Medulla oblongata (tissue), 1 donor: ENCODE data around the gene TTC9B.

Experiments used
- DNase-seq: peaks from one replicate; pipeline ENCODE4 v3.0.0-alpha.2; 2015; ENCODE audit errors: extremely low spot score

The TTC9B gene

GRCh38 chr19:40247735-40248262 lies 29.6 kb upstream of the TTC9B start:
- DNase-seq, result no peak

- no peak for DNase-seq
Observed at GRCh38 chr19:40247178-40247577, 29.0 kb upstream of the TTC9B start.

GRCh38 chr19:40246292-40247073 lies 28.3 kb upstream of the TTC9B start:
- DNase-seq, result no peak

GRCh38 chr19:40245506-40246128 lies 27.4 kb upstream of the TTC9B start:
- DNase-seq, result no peak

GRCh38 chr19:40244579-40245317 lies 26.6 kb upstream of the TTC9B start:
- DNase-seq, result no peak

GRCh38 chr19:40243181-40243580 lies 25.0 kb upstream of the TTC9B start:
- no peak for DNase-seq

GRCh38 chr19:40242480-40242879 lies 24.3 kb upstream of the TTC9B start:
- DNase-seq, result no peak

GRCh38 chr19:40241809-40242384 lies 23.7 kb upstream of the TTC9B start:
- DNase-seq, result peak; percentile 93

GRCh38 chr19:40241125-40241808 lies 23.1 kb upstream of the TTC9B start:
- no peak for DNase-seq

GRCh38 chr19:40240332-40240731 lies 22.1 kb upstream of the TTC9B start:
- DNase-seq, result no peak

GRCh38 chr19:40239415-40240226 lies 21.4 kb upstream of the TTC9B start:
- DNase-seq, result no peak

- DNase-seq, result no peak
Observed at GRCh38 chr19:40238775-40239174, 20.6 kb upstream of the TTC9B start.

- no peak for DNase-seq
Observed at GRCh38 chr19:40237791-40238190, 19.6 kb upstream of the TTC9B start.

- DNase-seq, result no peak
Observed at GRCh38 chr19:40236366-40236765, 18.2 kb upstream of the TTC9B start.

GRCh38 chr19:40236026-40236355 lies 17.8 kb upstream of the TTC9B start:
- no peak for DNase-seq

GRCh38 chr19:40235238-40236025 lies 17.2 kb upstream of the TTC9B start:
- no peak for DNase-seq

- DNase-seq, result no peak
Observed at GRCh38 chr19:40234429-40235237, 16.4 kb upstream of the TTC9B start.

GRCh38 chr19:40233811-40234389 lies 15.7 kb upstream of the TTC9B start:
- no peak for DNase-seq
